Measurements from ENCODE around the gene MCRS1.
A peak's percentile ranks its signal among the peaks of the same experiment; 100 is the strongest.

Gene MCRS1

GRCh38 chr12:49582850-49583249, 14.9 kb upstream of the MCRS1 start:
- peak; percentile 17 for DNase-seq (ENCODE audit: low read depth)

- no peak for DNase-seq (ENCODE audit: low read depth)
These were observed 14.3 kb upstream of the MCRS1 start for GRCh38 chr12:49582201-49582600.

- peak; percentile 72 for DNase-seq (ENCODE audit: low read depth)
These were observed 12.9 kb upstream of the MCRS1 start for GRCh38 chr12:49580572-49581535.

- no peak for DNase-seq (ENCODE audit: low read depth)
These were observed 10.7 kb upstream of the MCRS1 start for GRCh38 chr12:49578471-49579112.

GRCh38 chr12:49577589-49578315, 9.8 kb upstream of the MCRS1 start:
- DNase-seq (ENCODE audit: low read depth) = no peak

- no peak for DNase-seq (ENCODE audit: low read depth)
These were observed 660 bp upstream of the MCRS1 start for GRCh38 chr12:49568442-49569162.

- no peak for DNase-seq (ENCODE audit: low read depth)
These were observed 686 bp downstream of the MCRS1 start for GRCh38 chr12:49567302-49567610.

- DNase-seq (ENCODE audit: low read depth) = no peak
These were observed 1.6 kb downstream of the MCRS1 start for GRCh38 chr12:49566361-49566760.

GRCh38 chr12:49565406-49566265, 2.3 kb downstream of the MCRS1 start:
- DNase-seq (ENCODE audit: low read depth) = no peak

GRCh38 chr12:49564686-49565405, 3.1 kb downstream of the MCRS1 start:
- DNase-seq (ENCODE audit: low read depth) = no peak

- no peak for DNase-seq (ENCODE audit: low read depth)
These were observed 3.8 kb downstream of the MCRS1 start for GRCh38 chr12:49563951-49564685.

GRCh38 chr12:49562831-49563230, 5.1 kb downstream of the MCRS1 start:
- no peak for DNase-seq (ENCODE audit: low read depth)

- no peak for DNase-seq (ENCODE audit: low read depth)
These were observed 5.7 kb downstream of the MCRS1 start for GRCh38 chr12:49562233-49562632.

- no peak for DNase-seq (ENCODE audit: low read depth)
These were observed 7.2 kb downstream of the MCRS1 start for GRCh38 chr12:49560695-49561094.

- no peak for DNase-seq (ENCODE audit: low read depth)
These were observed 8.8 kb downstream of the MCRS1 start for GRCh38 chr12:49559011-49559675.

- no peak for DNase-seq (ENCODE audit: low read depth)
These were observed 9.4 kb downstream of the MCRS1 start for GRCh38 chr12:49558526-49558925.

- DNase-seq (ENCODE audit: low read depth) = no peak
These were observed 10.1 kb downstream of the MCRS1 start for GRCh38 chr12:49557917-49558215.

- no peak for DNase-seq (ENCODE audit: low read depth)
These were observed 10.6 kb downstream of the MCRS1 start for GRCh38 chr12:49557187-49557916.

Data from amniotic epithelial cell (primary cell).